Naive thymus-derived CD4-positive, alpha-beta T cell (primary cell): ENCODE measurements around the gene ZBED6. TPM values are rescaled to one million over a fixed set of nuclear protein-coding genes. Genes with fewer than 3 reads are reported as not detected.

Experiments
- ATAC-seq: fragments of 150-1000 bp; cut with Tn5 transposase; 2 replicates; pipeline ENCODE4 v1.10.0; 2021; ENCODE audit warnings: mild to moderate bottlenecking, moderate library complexity
- CTCF ChIA-PET: fragments of 350-600 bp; sonication (Branson Sonifier 250); formaldehyde crosslinking; loops from one replicate; lab custom pipeline; 2021; ENCODE audit warnings: antibody characterized with exemption; lab: Charles Lee
- POLR2A ChIA-PET: fragments of 350-600 bp; sonication (Branson Sonifier 250); formaldehyde crosslinking; loops from one replicate; lab custom pipeline; 2021; ENCODE audit warnings: antibody characterized with exemption, inconsistent platforms; lab: Charles Lee
- DNase-seq, 9 donors: peaks; one replicate each; pipeline versions ENCODE4 v3.0.0 to v3.0.0-alpha.2; 2020 to 2022; ENCODE audit warnings: mixed read lengths in 1 of 9
- H3K27ac ChIP-seq: one replicate; pipeline ENCODE4 v1.7.0; 2013; ENCODE audit warnings: mild to moderate bottlenecking, low read depth, low read length, moderate library complexity
- H3K27me3 ChIP-seq, 2 donors: one replicate each; pipeline ENCODE4 v1.7.0; 2013; ENCODE audit warnings: low read length in 2 of 2, mild to moderate bottlenecking in 2 of 2, moderate library complexity in 2 of 2; ENCODE audit not compliant: control insufficient read depth in 2 of 2, insufficient read depth in 2 of 2
- H3K36me3 ChIP-seq, 3 experiments: 1 replicate in 2 of 3; 2 replicates in 1 of 3; pipeline ENCODE4 v1.7.0; 2013; ENCODE audit warnings: low read length in 3 of 3, mild to moderate bottlenecking in 3 of 3, moderate library complexity in 1 of 3; ENCODE audit not compliant: insufficient read depth in 3 of 3, control insufficient read depth in 2 of 3
- H3K4me1 ChIP-seq, 2 donors: one replicate each; pipeline ENCODE4 v1.7.0; 2013; ENCODE audit warnings: low read length in 2 of 2, mild to moderate bottlenecking in 2 of 2, moderate library complexity in 1 of 2; ENCODE audit not compliant: control insufficient read depth in 2 of 2, insufficient read depth in 2 of 2
- H3K4me3 ChIP-seq: 2 replicates; pipeline ENCODE4 v1.7.0; 2013; ENCODE audit warnings: mild to moderate bottlenecking, low read length
- H3K9me3 ChIP-seq, 3 experiments: 1 replicate in 2 of 3; 2 replicates in 1 of 3; pipeline ENCODE4 v1.7.0; 2013; ENCODE audit warnings: low read length in 3 of 3; ENCODE audit not compliant: control insufficient read depth in 2 of 3
- H3K27ac Mint-ChIP-seq, 9 donors: one replicate each; pipeline ENCODE4 v1.8.0; 2020 to 2022; ENCODE audit warnings: mixed read lengths in 9 of 9, mild to moderate bottlenecking in 8 of 9, moderate library complexity in 5 of 9, inconsistent platforms in 2 of 9
- H3K27me3 Mint-ChIP-seq, 5 donors: one replicate each; pipeline ENCODE4 v1.8.0; 2021 to 2022; ENCODE audit warnings: mixed read lengths in 5 of 5, mild to moderate bottlenecking in 1 of 5
- H3K36me3 Mint-ChIP-seq, 5 donors: one replicate each; pipeline ENCODE4 v1.8.0; 2020 to 2022; ENCODE audit warnings: mixed read lengths in 5 of 5, mild to moderate bottlenecking in 3 of 5, inconsistent platforms in 1 of 5
- H3K4me1 Mint-ChIP-seq, 7 donors: one replicate each; pipeline ENCODE4 v1.8.0; 2020 to 2022; ENCODE audit warnings: mixed read lengths in 7 of 7, mild to moderate bottlenecking in 3 of 7, inconsistent platforms in 1 of 7
- H3K4me3 Mint-ChIP-seq, 10 donors: one replicate each; pipeline ENCODE4 v1.8.0; 2020 to 2022; ENCODE audit warnings: mild to moderate bottlenecking in 10 of 10, mixed read lengths in 10 of 10, moderate library complexity in 6 of 10, inconsistent platforms in 2 of 10
- H3K9me3 Mint-ChIP-seq, 11 donors: one replicate each; pipeline ENCODE4 v1.8.0; 2020 to 2022; ENCODE audit warnings: mixed read lengths in 11 of 11, mild to moderate bottlenecking in 4 of 11, inconsistent platforms in 1 of 11, moderate library complexity in 1 of 11
- intact Hi-C, 2 donors: fragments of 100-400 bp; cut with micrococcal nuclease; formaldehyde crosslinking; loops; one replicate each; pipeline ENCODE4 v1.15.1; 2023
- polyA plus RNA-seq, 2 donors: library from polyadenylated mRNA; unstranded; fragments of 300-500 nt; fragmentation: Illumina TruSeq; gene quantifications; one replicate each; pipeline ENCODE4 v1.2.3, GENCODE V29; 2021
- total RNA-seq, 6 experiments: library from RNA in 5 of 6; stranded (reverse) in 5 of 6; gene quantifications; 1 replicate in 5 of 6; 2 replicates in 1 of 6; pipeline ENCODE4 v1.2.3 and lab custom pipeline; 2021 to 2026

The ZBED6 gene
- total and polyA plus RNA-seq, 7 experiments from 2014 or later: 1.1 to 36.1 (median 31.6) TPM

DNA sequence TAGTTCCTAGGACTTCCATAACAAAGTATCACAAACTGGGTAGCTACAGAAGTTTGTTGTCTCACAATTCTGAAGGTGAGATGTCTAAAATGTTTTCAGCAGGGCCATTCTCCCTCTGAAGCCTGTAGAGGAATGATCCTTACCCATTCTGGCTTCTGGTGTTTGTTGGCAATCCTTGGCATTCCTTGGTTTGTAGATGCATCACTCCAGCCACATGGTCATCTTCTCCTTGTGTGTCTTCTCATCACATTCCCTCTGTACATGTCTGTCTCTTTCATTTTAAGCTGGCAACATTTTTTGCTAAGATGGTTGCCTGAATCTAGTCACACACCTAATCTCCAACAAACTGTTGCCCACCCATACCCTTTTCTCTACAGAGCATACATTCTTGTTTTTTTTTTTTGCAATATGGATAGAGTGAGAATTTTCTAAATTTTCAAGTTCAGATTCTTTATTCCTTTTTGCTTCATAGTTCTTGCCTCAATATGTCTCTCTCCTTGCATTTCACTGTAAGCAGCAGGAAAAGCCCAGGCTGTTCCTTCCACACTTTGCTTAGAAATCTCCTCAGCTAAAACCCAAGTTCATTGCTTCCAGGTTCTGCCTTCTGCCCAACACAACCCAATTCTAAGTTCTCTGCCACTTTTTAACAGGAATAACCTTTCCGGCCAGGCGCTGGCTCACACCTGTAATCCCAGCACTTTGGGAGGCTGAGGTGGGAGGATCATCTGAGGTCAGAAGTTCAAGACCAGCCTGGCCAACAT is 18.3 kb downstream of the ZBED6 start:
- peak overlapping the region in 2 of 10 donors; percentile 7 to 58 for H3K4me3 Mint-ChIP-seq
- intact Hi-C loops: no loop called here
- H3K9me3 ChIP-seq: no peaks in the 10 kb centered on the region
- DNase-seq: no peak
- H3K4me1 ChIP-seq: no peaks in the 10 kb centered on the region
- H3K36me3 ChIP-seq: peaks cover 6 to 37% (median 6%) of the 10 kb centered on the region in 3 experiments
- no peak overlapping the region for H3K27ac ChIP-seq
- CTCF ChIA-PET: no interaction called here
- no peaks in the 10 kb centered on the region for H3K27me3 ChIP-seq
- H3K27ac Mint-ChIP-seq: peak overlapping the region in 4 of 9 donors; percentile 18 to 79 (median 32)
- no peak overlapping the region for H3K4me3 ChIP-seq
- peaks cover 0 to 5% (median 0%) of the 10 kb centered on the region in 11 donors for H3K9me3 Mint-ChIP-seq
- H3K36me3 Mint-ChIP-seq: peaks cover 14 to 37% (median 24%) of the 10 kb centered on the region in 5 donors
- no peaks in the 10 kb centered on the region for H3K27me3 Mint-ChIP-seq
- POLR2A ChIA-PET: interaction anchor here (0.6 to 0.7 kb wide), 2 partner anchors 47 to 305 kb away, joined by 3 read pairs; no protein-coding TSS in a partner anchor
- no peak for ATAC-seq
- H3K4me1 Mint-ChIP-seq: peaks cover 13 to 54% (median 37%) of the 10 kb centered on the region in 7 donors

DNA sequence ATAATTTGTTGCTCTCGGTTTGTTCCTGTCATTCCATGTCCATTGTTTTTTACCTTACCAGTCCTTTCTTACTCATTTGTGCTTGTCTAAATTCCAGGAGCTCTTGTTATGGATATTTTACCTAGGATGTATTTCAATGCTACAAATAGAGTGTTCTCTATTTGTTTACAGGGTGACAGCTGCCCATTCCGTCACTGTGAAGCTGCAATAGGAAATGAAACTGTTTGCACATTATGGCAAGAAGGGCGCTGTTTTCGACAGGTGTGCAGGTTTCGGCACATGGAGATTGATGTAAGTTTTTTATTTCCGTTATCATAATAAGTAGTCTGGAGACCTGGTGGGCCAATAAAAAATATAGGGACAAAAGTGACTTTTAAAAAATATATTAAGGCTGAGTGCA is 23.0 kb downstream of the ZBED6 start:
- Mint-ChIP-seq H3K36me3 (peaks cover 27 to 48% (median 45%) of the 10 kb centered on the region in 5 donors), H3K9me3 (peaks cover 0 to 5% (median 0%) of the 10 kb centered on the region in 11 donors), H3K27ac (peak overlapping the region in 2 of 9 donors; percentile 19 to 53), H3K4me3 (no peak overlapping the region), H3K27me3 (no peaks in the 10 kb centered on the region), H3K4me1 (peaks cover 18 to 55% (median 41%) of the 10 kb centered on the region in 7 donors)
- DNase-seq (no peak), ATAC-seq (no peak)
- Histone ChIP-seq H3K4me1 (no peaks in the 10 kb centered on the region), H3K4me3 (no peak overlapping the region), H3K9me3 (no peaks in the 10 kb centered on the region), H3K27ac (no peak overlapping the region), H3K27me3 (no peaks in the 10 kb centered on the region), H3K36me3 (peaks cover 6 to 70% (median 15%) of the 10 kb centered on the region in 3 experiments)
- intact Hi-C loops: no loop called here
- POLR2A ChIA-PET: interaction anchor here (1.1 kb wide), 1 partner anchor 18 kb away, joined by 3 read pairs; no protein-coding TSS in a partner anchor
- CTCF ChIA-PET: interaction anchor here (0.6 kb wide), 1 partner anchor 77 kb away, joined by 3 read pairs; no protein-coding TSS in a partner anchor

DNA sequence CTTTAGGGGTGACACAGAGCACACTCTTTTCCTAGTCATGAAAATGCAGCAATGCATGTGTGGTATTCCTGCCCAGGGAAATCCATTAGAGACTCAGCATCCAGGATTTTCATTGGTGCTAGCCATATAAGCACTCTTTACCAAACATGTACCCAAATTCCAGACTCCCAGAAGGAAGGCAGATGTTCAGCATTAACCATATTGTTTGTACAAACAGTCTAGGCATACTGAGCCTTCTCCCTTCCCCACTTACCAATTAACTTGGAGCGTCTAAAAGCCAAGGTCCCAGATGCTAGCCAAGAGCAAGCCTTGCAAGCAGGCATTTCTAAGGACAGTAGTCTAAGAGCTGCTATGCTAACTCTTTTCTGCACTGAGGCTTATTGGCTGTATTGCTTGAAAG is 27.9 kb downstream of the ZBED6 start:
- H3K27me3 ChIP-seq: no peaks in the 10 kb centered on the region
- Mint-ChIP-seq H3K9me3 (no peaks in the 10 kb centered on the region), H3K27me3 (no peaks in the 10 kb centered on the region), H3K4me1 (peaks cover 16 to 40% (median 26%) of the 10 kb centered on the region in 7 donors), H3K27ac (no peak overlapping the region), H3K4me3 (no peak overlapping the region), H3K36me3 (peaks cover 21 to 45% (median 33%) of the 10 kb centered on the region in 5 donors)
- no peak overlapping the region for H3K4me3 ChIP-seq
- CTCF ChIA-PET: no interaction called here
- intact Hi-C loops: no loop called here
- no peak for DNase-seq
- no peak overlapping the region for H3K27ac ChIP-seq
- no peak for ATAC-seq
- POLR2A ChIA-PET: interaction anchor here (0.6 kb wide), 1 partner anchor 17 kb away, joined by 3 read pairs; no protein-coding TSS in a partner anchor
- H3K4me1 ChIP-seq: no peaks in the 10 kb centered on the region
- peaks cover 4 to 74% (median 18%) of the 10 kb centered on the region in 3 experiments for H3K36me3 ChIP-seq
- H3K9me3 ChIP-seq: no peaks in the 10 kb centered on the region

DNA sequence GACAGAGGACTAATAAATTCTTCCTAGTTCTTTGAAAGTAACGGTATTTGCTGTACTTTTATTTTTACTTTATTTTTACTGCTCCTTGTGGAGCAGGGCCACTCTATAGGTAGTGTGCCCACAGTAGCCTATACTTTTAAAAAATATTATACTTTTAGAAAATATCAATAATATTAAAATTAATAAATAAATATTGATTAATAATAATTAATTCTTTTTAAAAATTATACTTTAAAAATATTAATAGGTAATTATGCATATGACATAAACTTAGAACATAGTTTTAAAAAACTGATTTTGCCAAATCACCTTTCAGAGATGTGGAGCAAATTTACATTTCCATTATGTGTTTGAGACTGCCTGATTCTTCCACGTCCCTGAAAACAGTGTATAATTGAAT is 30.8 kb downstream of the ZBED6 start:
- Mint-ChIP-seq H3K4me1 (peaks cover 18 to 32% (median 20%) of the 10 kb centered on the region in 7 donors), H3K27me3 (no peaks in the 10 kb centered on the region), H3K36me3 (peaks cover 15 to 42% (median 32%) of the 10 kb centered on the region in 5 donors), H3K27ac (no peak overlapping the region), H3K4me3 (no peak overlapping the region), H3K9me3 (no peaks in the 10 kb centered on the region)
- DNase-seq: no peak
- Histone ChIP-seq H3K36me3 (peaks cover 17 to 74% (median 23%) of the 10 kb centered on the region in 3 experiments), H3K4me1 (no peaks in the 10 kb centered on the region), H3K27me3 (no peaks in the 10 kb centered on the region), H3K9me3 (no peaks in the 10 kb centered on the region), H3K27ac (no peak overlapping the region), H3K4me3 (no peak overlapping the region)
- ChIA-PET CTCF (no interaction called here), POLR2A (no interaction called here)
- intact Hi-C loops: no loop called here
- ATAC-seq: no peak

DNA sequence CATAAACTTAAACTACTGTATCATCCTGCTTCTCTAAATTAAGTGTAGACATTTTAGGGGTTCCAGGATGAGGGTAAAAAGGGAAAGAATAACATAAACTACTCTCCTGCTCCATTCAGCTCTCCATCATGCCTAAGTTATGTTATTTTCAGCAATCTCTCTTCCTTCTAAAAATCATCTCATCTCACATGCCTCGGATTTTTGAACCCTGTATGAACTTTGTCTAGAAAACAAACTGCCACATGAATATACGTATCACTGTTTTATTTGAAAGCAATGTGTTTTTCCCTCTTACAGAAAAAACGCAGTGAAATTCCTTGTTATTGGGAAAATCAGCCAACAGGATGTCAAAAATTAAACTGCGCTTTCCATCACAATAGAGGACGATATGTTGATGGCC is 32.6 kb downstream of the ZBED6 start:
- H3K4me1 Mint-ChIP-seq: peaks cover 6 to 20% (median 13%) of the 10 kb centered on the region in 7 donors
- H3K27ac ChIP-seq: no peak overlapping the region
- no peaks in the 10 kb centered on the region for H3K9me3 Mint-ChIP-seq
- CTCF ChIA-PET: no interaction called here
- H3K4me1 ChIP-seq: no peaks in the 10 kb centered on the region
- H3K4me3 ChIP-seq: no peak overlapping the region
- no peaks in the 10 kb centered on the region for H3K27me3 Mint-ChIP-seq
- H3K4me3 Mint-ChIP-seq: no peak overlapping the region
- DNase-seq (no peak), ATAC-seq (no peak)
- H3K9me3 ChIP-seq: no peaks in the 10 kb centered on the region
- H3K27ac Mint-ChIP-seq: peak overlapping the region in 2 of 9 donors; percentile 2 to 69
- H3K27me3 ChIP-seq: no peaks in the 10 kb centered on the region
- intact Hi-C loops: no loop called here
- peaks cover 6 to 29% (median 27%) of the 10 kb centered on the region in 5 donors for H3K36me3 Mint-ChIP-seq
- POLR2A ChIA-PET: interaction anchor here (0.6 kb wide), 1 partner anchor 58 kb away, joined by 3 read pairs; no protein-coding TSS in a partner anchor
- peaks cover 22 to 75% (median 30%) of the 10 kb centered on the region in 3 experiments for H3K36me3 ChIP-seq

DNA sequence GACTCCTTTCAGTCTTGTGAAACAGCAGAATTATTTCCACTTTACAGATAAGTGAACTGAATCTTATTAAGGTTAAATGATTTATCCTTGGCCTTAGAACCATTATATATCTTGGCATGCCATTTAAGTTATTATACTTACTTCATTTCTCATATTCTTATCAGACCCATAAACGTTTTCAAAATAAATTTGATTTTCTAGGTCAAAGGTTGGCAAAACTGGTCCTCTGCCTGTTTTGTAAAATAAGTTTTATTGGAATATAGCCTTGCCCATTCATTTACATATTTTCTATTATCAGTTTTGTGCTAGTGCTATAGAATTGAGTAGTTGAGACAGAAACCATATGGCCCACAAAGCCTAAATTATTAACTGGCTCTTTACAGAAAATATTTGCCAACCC is 33.1 kb downstream of the ZBED6 start:
- H3K27me3 ChIP-seq: no peaks in the 10 kb centered on the region
- no peaks in the 10 kb centered on the region for H3K27me3 Mint-ChIP-seq
- H3K36me3 Mint-ChIP-seq: peaks cover 6 to 30% (median 24%) of the 10 kb centered on the region in 5 donors
- H3K9me3 ChIP-seq: no peaks in the 10 kb centered on the region
- peaks cover 4 to 19% (median 12%) of the 10 kb centered on the region in 7 donors for H3K4me1 Mint-ChIP-seq
- no peaks in the 10 kb centered on the region for H3K4me1 ChIP-seq
- CTCF ChIA-PET: no interaction called here
- H3K4me3 ChIP-seq: no peak overlapping the region
- no peak overlapping the region for H3K27ac ChIP-seq
- ATAC-seq (no peak), DNase-seq (no peak)
- intact Hi-C loops: no loop called here
- no peaks in the 10 kb centered on the region for H3K9me3 Mint-ChIP-seq
- H3K4me3 Mint-ChIP-seq: no peak overlapping the region
- peaks cover 22 to 71% (median 30%) of the 10 kb centered on the region in 3 experiments for H3K36me3 ChIP-seq
- peak overlapping the region in 1 of 9 donors; percentile 69 for H3K27ac Mint-ChIP-seq
- POLR2A ChIA-PET: no interaction called here
